Duodenal mucosa (tissue), 2 donors: ENCODE results near the gene SPEM2.

Experiments
- H3K27ac ChIP-seq: one replicate; pipeline ENCODE4 v1.7.0; 2013; ENCODE audit warnings: low read depth, low read length
- H3K27me3 ChIP-seq, 2 donors: one replicate each; pipeline ENCODE4 v1.7.0; 2013; ENCODE audit warnings: low read length in 2 of 2, control low read depth in 1 of 2; ENCODE audit not compliant: insufficient read depth in 2 of 2, control insufficient read depth in 1 of 2
- H3K36me3 ChIP-seq, 2 donors: one replicate each; pipeline ENCODE4 v1.7.0; 2013; ENCODE audit warnings: low read length in 2 of 2, control low read depth in 1 of 2; ENCODE audit not compliant: insufficient read depth in 2 of 2, control insufficient read depth in 1 of 2
- H3K4me1 ChIP-seq, 2 donors: one replicate each; pipeline ENCODE4 v1.7.0; 2013; ENCODE audit warnings: low read length in 2 of 2, control low read depth in 1 of 2; ENCODE audit not compliant: insufficient read depth in 2 of 2, control insufficient read depth in 1 of 2
- H3K4me3 ChIP-seq, 2 donors: one replicate each; pipeline ENCODE4 v1.7.0; 2013; ENCODE audit warnings: low read length in 2 of 2, low read depth in 1 of 2
- H3K9ac ChIP-seq, 2 donors: one replicate each; pipeline ENCODE4 v1.7.0; 2013; ENCODE audit warnings: low read length in 2 of 2, low read depth in 1 of 2
- H3K9me3 ChIP-seq, 2 donors: one replicate each; pipeline ENCODE4 v1.7.0; 2013; ENCODE audit warnings: low read length in 2 of 2, control low read depth in 1 of 2; ENCODE audit not compliant: control insufficient read depth in 1 of 2

Gene SPEM2

GRCh38 chr17:7389924-7390910, 35.2 kb upstream of the SPEM2 start:
- no peak overlapping the region for H3K27ac ChIP-seq
- H3K4me3 ChIP-seq: no peak overlapping the region
- no peak overlapping the region for H3K9ac ChIP-seq
- peaks cover 5 to 32% of the 10 kb centered on the region in 2 donors for H3K36me3 ChIP-seq
- no peaks in the 10 kb centered on the region for H3K27me3 ChIP-seq
- H3K9me3 ChIP-seq: no peaks in the 10 kb centered on the region
- H3K4me1 ChIP-seq: peaks cover 10 to 14% of the 10 kb centered on the region in 2 donors

- Histone ChIP-seq H3K27ac (no peak overlapping the region), H3K9ac (no peak overlapping the region), H3K27me3 (no peaks in the 10 kb centered on the region), H3K4me3 (no peak overlapping the region), H3K36me3 (peaks cover 5 to 26% of the 10 kb centered on the region in 2 donors), H3K4me1 (peaks cover 10 to 14% of the 10 kb centered on the region in 2 donors), H3K9me3 (no peaks in the 10 kb centered on the region)
Measured at GRCh38 chr17:7391307-7391706, 34.1 kb upstream of the SPEM2 start.

- no peaks in the 10 kb centered on the region for H3K27me3 ChIP-seq
- peak overlapping the region; percentile 82 to 86 for H3K4me3 ChIP-seq
- H3K27ac ChIP-seq: no peak overlapping the region
- peak overlapping the region; percentile 64 to 67 for H3K9ac ChIP-seq
- peaks cover 5 to 21% of the 10 kb centered on the region in 2 donors for H3K36me3 ChIP-seq
- H3K9me3 ChIP-seq: no peaks in the 10 kb centered on the region
- peaks cover 10 to 14% of the 10 kb centered on the region in 2 donors for H3K4me1 ChIP-seq
Measured at GRCh38 chr17:7392696-7393612, 32.5 kb upstream of the SPEM2 start.

- H3K36me3 ChIP-seq: peaks cover 5 to 13% of the 10 kb centered on the region in 2 donors
- H3K4me3 ChIP-seq: peak overlapping the region; percentile 82 to 86
- H3K9ac ChIP-seq: peak overlapping the region; percentile 64 to 67
- no peaks in the 10 kb centered on the region for H3K27me3 ChIP-seq
- H3K9me3 ChIP-seq: no peaks in the 10 kb centered on the region
- peaks cover 10 to 14% of the 10 kb centered on the region in 2 donors for H3K4me1 ChIP-seq
- H3K27ac ChIP-seq: peak overlapping the region; percentile 90
Measured at GRCh38 chr17:7393613-7394451, 31.6 kb upstream of the SPEM2 start.

GRCh38 chr17:7394452-7395191, 30.8 kb upstream of the SPEM2 start, which contains the start of gene PLSCR3:
Gene PLSCR3 (minus strand): TSS chr17:7394525. CDS start chr17:7394110, 415 bp downstream.
- H3K9ac ChIP-seq: peak within 1 kb of the TSS; percentile 67 to 95
- H3K9me3 ChIP-seq: no peaks in the 10 kb centered on the region
- peaks cover 0 to 5% of the 10 kb centered on the region in 2 donors for H3K36me3 ChIP-seq
- H3K4me1 ChIP-seq: peaks cover 10 to 14% of the 10 kb centered on the region in 2 donors
- no peaks in the 10 kb centered on the region for H3K27me3 ChIP-seq
- H3K27ac ChIP-seq: peak within 1 kb of the TSS; percentile 90
- peak within 1 kb of the TSS; percentile 82 to 86 for H3K4me3 ChIP-seq

- Histone ChIP-seq H3K9me3 (no peaks in the 10 kb centered on the region), H3K36me3 (no peaks in the 10 kb centered on the region), H3K27ac (no peak overlapping the region), H3K9ac (no peak overlapping the region), H3K4me3 (no peak overlapping the region), H3K4me1 (peaks cover 10 to 14% of the 10 kb centered on the region in 2 donors), H3K27me3 (no peaks in the 10 kb centered on the region)
Measured at GRCh38 chr17:7396147-7396546, 29.3 kb upstream of the SPEM2 start.

- no peak overlapping the region for H3K4me3 ChIP-seq
- no peaks in the 10 kb centered on the region for H3K36me3 ChIP-seq
- peaks cover 14 to 16% of the 10 kb centered on the region in 2 donors for H3K4me1 ChIP-seq
- no peak overlapping the region for H3K27ac ChIP-seq
- no peak overlapping the region for H3K9ac ChIP-seq
- H3K9me3 ChIP-seq: no peaks in the 10 kb centered on the region
- H3K27me3 ChIP-seq: no peaks in the 10 kb centered on the region
Measured at GRCh38 chr17:7398612-7399011, 26.8 kb upstream of the SPEM2 start.

GRCh38 chr17:7403043-7403726, 22.2 kb upstream of the SPEM2 start:
- Histone ChIP-seq H3K27ac (peak overlapping the region; percentile 93), H3K9me3 (no peaks in the 10 kb centered on the region), H3K36me3 (no peaks in the 10 kb centered on the region), H3K4me3 (peak overlapping the region; percentile 84 to 86), H3K4me1 (peaks cover 7 to 9% of the 10 kb centered on the region in 2 donors), H3K9ac (peak overlapping the region; percentile 80 to 84), H3K27me3 (peaks cover 0 to 12% of the 10 kb centered on the region in 2 donors)
